Measurements from ENCODE around the gene SLC43A3.

SLC43A3 gene

DNA sequence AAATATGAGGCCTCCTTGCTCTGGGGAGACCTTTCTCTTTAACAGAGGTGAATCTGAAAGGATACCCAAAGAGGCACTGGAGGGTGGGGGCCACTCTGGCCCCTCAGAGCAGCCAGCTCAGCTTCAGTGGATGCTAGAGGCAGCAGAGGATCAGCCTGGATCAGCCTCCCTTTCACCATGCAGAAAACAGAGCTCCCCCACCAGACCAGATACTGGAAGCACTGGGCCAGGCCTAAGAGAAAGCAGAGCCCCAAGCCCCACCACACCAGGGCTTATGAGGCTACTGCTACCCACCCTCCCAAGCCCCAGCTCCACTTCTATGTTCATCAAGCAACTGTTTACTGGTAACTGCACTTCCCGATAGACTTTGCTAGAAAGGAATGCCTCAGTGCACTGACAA is 4.0 kb upstream of the SLC43A3 start:
- DNase-seq (ENCODE audit: low read depth in 4 of 4, low spot score in 1 of 4) = no peak

GRCh38 chr11:57429946-57430345 is 3.0 kb upstream of the SLC43A3 start:
- no peak for DNase-seq (ENCODE audit: low read depth in 4 of 4, low spot score in 1 of 4)

- no peak for DNase-seq (ENCODE audit: low read depth in 4 of 4, low spot score in 1 of 4)
Measured at GRCh38 chr11:57428643-57429042, 1.7 kb upstream of the SLC43A3 start.

GRCh38 chr11:57427727-57428082 is 784 bp upstream of the SLC43A3 start:
- DNase-seq (ENCODE audit: low read depth in 4 of 4, low spot score in 1 of 4) = no peak

DNA sequence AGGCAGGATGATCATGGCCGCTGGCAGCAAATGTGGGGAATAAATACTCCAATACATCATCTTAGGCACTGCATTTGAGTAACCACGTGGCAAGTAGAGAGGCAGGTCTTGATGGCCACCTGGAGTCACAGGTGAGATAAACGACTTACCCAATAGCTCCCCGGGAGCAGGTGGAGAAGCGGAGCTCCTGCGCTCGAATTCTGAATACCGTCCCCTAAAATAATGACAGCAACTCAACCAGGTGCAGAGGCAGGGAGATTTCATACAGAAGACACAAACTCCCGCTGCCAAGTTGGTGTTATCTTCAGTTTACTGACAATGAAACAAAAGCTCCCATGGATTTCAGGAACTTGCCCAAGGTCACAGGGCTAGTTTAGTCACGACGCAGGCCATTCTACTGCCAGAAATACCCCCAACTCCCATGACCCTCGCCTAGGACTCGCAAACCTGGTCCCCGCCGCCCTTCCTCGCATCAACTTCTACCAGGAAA is 437 bp downstream of the SLC43A3 start:
- DNase-seq (ENCODE audit: low read depth in 4 of 4, low spot score in 1 of 4) = no peak

- DNase-seq (ENCODE audit: low read depth in 4 of 4, low spot score in 1 of 4) = no peak
Measured at GRCh38 chr11:57425565-57426438, 1.1 kb downstream of the SLC43A3 start.

- peak; percentile 62 to 86 (median 76) for DNase-seq (ENCODE audit: low read depth in 4 of 4, low spot score in 1 of 4)
Measured at GRCh38 chr11:57424792-57425564, 1.9 kb downstream of the SLC43A3 start.

GRCh38 chr11:57424137-57424791 is 2.7 kb downstream of the SLC43A3 start:
- DNase-seq (ENCODE audit: low read depth in 4 of 4, low spot score in 1 of 4) = no peak

GRCh38 chr11:57422669-57423068 is 4.3 kb downstream of the SLC43A3 start:
- no peak for DNase-seq (ENCODE audit: low read depth in 4 of 4, low spot score in 1 of 4)

- no peak for DNase-seq (ENCODE audit: low read depth in 4 of 4, low spot score in 1 of 4)
Measured at GRCh38 chr11:57421805-57422204, 5.1 kb downstream of the SLC43A3 start.

DNA sequence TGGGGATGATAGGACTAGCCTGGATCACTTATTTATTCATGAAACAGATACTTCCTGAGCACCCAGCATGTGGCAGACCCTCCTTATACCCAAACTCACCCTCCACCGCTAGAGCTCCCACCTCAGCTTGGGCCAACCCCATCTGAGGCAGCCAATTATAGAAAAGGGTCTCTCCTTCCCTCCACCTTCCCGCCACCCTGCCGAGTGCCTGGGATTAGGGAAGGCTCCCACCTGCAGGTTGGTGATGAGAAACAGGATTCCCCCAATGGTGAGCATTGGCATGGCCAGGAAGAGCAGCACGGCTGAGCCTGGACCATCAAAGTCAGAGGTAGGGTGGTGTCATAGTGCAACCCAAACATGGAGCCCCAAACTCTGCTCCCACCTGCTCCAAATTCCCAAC is 5.9 kb downstream of the SLC43A3 start:
- no peak for DNase-seq (ENCODE audit: low read depth in 4 of 4, low spot score in 1 of 4)

DNA sequence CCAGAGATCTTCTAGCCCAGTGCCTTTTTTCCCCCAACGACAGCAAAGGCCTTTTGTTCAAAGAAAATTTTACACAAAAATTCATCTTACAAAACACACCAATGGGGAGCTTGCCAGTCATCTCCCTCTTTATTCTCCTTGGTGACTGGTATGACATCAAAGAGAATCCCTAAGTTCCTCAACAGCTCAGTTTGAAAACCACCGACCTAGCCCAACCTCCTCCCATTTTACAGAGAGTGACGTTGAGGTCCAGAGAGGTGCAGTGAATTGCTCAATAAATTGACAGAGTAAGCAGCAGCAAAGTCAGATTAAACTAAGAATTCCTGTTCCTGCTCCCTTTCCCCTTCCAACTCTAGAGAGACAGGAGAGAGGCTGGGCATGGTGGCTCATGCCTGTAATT is 7.8 kb downstream of the SLC43A3 start:
- no peak for DNase-seq (ENCODE audit: low read depth in 4 of 4, low spot score in 1 of 4)

- no peak for DNase-seq (ENCODE audit: low read depth in 4 of 4, low spot score in 1 of 4)
Measured at GRCh38 chr11:57418131-57418530, 8.8 kb downstream of the SLC43A3 start.

DNA sequence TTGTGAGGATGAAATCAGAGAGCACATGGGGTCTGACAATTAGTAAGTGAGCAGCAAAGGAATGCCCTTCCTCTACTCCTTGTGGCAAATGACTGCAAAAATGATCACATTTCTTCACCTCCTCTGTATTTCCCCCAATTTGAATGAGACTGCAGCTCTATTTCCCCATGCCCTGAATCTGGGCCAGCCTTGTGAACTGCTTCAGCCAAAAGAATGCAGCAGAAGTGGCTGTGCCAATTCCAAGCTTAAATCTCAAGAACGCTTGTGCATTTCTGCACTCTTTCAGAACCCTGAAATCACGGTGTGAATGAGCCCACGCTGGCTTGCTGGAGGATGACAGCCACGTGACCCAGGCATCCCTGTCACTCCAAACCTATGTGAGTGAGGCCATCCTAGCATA is 9.9 kb downstream of the SLC43A3 start:
- no peak for DNase-seq (ENCODE audit: low read depth in 4 of 4, low spot score in 1 of 4)

DNA sequence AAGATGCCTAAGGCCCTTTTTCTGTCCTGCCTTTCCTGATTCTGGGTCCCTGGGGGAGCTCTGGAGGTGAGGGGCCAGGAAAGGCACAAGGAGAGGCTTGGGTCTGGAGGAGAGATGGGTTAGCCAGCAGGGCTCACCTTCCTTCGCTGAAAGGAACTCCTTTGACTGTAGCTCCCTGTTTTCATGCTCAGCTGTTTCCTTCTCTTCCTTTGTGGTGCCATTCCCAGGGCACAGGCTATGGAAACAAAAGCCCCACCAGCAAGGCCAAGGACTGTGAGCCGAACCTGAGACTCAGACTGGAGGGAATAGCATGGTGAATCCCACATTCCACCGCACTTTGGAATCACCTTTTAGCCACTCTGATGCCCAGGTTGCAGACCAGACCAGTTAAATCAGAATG is 10.5 kb downstream of the SLC43A3 start:
- DNase-seq (ENCODE audit: low read depth in 4 of 4, low spot score in 1 of 4) = no peak

DNA sequence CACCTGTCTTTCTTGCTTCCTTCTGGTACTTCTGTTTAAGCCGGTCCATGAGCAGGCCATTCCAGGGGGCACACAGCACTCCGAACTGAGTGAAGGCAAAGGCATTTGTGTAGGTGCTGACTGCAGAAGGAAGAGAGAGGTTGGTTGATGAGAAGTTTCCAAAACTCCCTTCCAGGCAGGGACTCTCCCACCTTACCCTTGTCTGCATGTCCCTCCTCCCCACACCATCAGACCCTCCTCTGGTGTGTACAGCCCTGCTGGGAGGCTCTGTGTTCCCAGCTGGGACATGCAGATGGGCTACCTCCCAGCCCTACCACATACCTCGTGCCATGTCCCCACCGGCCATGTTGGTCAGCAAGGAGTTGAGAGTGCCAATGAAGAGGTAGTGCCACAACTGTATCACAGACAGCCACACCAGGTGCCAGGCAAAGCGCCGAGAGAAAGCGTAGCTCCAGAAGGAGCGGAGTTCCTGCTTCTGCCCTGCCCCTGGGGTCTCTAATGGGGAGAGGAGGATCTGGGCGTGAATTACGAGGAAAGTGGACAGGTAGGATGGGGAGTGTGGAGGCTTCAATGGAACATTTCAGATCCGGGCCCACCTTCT is 12.2 kb downstream of the SLC43A3 start:
- DNase-seq (ENCODE audit: low read depth in 4 of 4, low spot score in 1 of 4) = no peak

DNA sequence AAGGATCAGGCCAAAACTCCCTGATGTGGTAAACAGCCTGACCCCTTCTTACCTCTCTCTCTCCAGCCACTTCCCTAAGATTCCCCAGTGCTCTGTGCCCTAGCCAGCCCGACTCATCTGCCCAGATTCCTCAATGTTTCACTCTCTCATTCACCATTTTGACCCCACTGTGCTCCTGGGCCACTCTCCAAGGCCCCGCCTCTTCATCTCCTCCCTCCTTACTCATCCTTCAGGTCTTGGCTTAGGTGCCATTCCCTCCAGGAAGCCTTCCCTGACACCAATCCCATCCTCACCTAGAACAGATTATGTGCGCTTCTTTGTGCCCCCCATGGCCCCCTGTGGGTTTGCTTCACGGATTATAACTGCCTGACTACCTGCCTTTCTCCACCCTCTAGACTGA is 13.2 kb downstream of the SLC43A3 start:
- no peak for DNase-seq (ENCODE audit: low read depth in 4 of 4, low spot score in 1 of 4)

DNA sequence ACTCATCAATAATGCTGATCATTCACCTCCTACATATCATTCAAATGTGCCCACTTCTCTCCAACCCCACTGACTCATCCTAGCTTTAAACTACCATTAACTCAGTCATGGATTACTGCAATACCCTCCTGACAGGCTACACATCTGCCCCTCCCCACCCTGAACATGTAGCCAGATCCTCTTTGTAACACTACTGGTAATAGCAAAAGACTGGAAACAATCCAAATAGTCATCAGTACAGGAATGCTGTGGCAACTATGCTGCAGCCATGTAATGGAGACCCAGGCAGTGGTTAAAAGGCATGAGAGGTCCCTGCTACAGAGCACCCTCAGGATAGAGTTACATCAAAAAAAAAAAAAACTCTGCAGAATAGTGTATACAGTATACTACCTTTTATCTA is 16.6 kb downstream of the SLC43A3 start:
- no peak for DNase-seq (ENCODE audit: low read depth in 4 of 4, low spot score in 1 of 4)

GRCh38 chr11:57409321-57410100 is 17.4 kb downstream of the SLC43A3 start:
- DNase-seq (ENCODE audit: low read depth in 4 of 4, low spot score in 1 of 4) = no peak

DNA sequence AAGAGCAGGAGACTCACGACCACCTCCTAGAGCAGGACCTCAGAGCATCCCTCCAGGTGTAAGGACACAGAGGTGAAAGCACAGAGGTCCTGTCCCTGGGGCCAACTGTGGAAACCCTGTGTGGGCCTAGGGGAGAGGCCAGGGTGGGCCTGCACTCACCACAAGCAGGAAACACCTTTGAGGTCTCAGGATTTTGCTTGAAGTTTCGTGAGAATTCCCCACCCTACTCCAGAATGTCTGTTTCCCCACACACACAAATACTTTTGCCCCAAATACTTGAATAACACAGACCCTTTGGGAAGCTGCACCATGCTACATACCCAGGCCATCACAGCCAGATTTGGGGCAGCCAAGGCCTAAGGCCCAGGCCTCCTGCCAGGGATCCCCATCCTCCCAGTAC is 18.1 kb downstream of the SLC43A3 start:
- no peak for DNase-seq (ENCODE audit: low read depth in 4 of 4, low spot score in 1 of 4)

Data from stimulated activated CD4-positive, alpha-beta T cell treated with anti-CD3 and anti-CD28 coated beads, Interleukin-1b, Interleukin-23, amount 100 ng/mL, for 24 hours (primary cell).